ENCODE results near the gene CNRIP1. TPM values are rescaled to one million over a fixed set of nuclear protein-coding genes. Genes with fewer than 3 reads are reported as not detected.

CNRIP1 gene
- total and polyA plus RNA-seq, 3 experiments from 2014 or later = 0.11 TPM; not detected in 2

DNA sequence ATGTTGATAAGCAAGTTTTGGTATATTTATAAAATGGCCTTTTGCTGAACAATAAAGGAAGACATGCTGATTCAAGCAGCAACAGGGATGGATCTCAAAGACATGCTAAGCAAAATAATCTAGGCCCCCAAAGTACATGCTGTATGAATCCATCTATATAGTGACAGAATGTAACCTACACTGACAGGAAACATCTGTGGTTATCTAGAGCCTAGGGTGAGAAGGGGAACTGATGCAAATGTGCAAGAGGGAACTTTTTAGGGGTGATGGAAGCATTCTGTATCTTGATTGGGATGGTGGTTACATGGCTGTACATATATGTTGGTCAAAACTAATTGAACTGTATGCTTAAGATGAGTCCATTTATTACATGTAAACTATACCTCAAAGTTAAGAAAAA is 24.2 kb downstream of the CNRIP1 start:
- Histone ChIP-seq H3K4me1 (ENCODE audit: insufficient read depth, low read length) (no peaks in the 10 kb centered on the region), H3K9me3 (ENCODE audit: low read length) (no peaks in the 10 kb centered on the region), H3K27ac (ENCODE audit: low read depth, low read length) (no peak overlapping the region), H3K36me3 (ENCODE audit: insufficient read depth, low read length) (no peaks in the 10 kb centered on the region), H3K4me3 (ENCODE audit: low read length) (no peak overlapping the region), H3K27me3 (ENCODE audit: insufficient read depth, low read length, poor library complexity, severe bottlenecking) (no peaks in the 10 kb centered on the region)
- Mint-ChIP-seq H3K36me3 (no peaks in the 10 kb centered on the region), H3K4me1 (peaks cover 7 to 8% (median 7%) of the 10 kb centered on the region in 3 donors), H3K4me3 (no peak overlapping the region), H3K27me3 (peaks cover 0 to 10% of the 10 kb centered on the region in 2 donors), H3K9me3 (no peaks in the 10 kb centered on the region), H3K27ac (peak overlapping the region in 1 of 8 donors; percentile 2)
- ChIA-PET CTCF (no interaction called here), POLR2A (no interaction called here)
- no peak for DNase-seq

DNA sequence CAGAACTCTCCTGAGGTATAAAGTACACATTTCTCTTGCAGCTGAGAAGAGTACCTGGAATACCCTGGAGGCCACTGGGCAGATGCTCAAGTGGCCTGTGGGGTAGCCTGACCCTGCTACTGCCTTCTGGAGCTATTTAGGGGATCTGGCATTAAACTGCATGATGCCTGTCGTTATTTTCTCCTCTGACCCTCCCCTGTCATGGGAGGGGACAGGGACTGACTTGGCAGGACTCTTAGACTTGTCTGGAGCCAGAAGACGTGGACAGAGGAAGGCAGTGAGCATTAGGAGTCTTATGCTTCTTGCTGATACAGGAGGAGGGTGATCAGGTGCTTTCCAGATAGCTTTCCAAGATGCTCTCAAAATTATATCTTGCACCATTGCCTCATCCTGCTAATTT is 24.8 kb downstream of the CNRIP1 start:
- H3K9me3 Mint-ChIP-seq = no peaks in the 10 kb centered on the region
- H3K4me1 Mint-ChIP-seq = peaks cover 7 to 8% (median 7%) of the 10 kb centered on the region in 3 donors
- H3K36me3 ChIP-seq (ENCODE audit: insufficient read depth, low read length) = no peaks in the 10 kb centered on the region
- no peaks in the 10 kb centered on the region for H3K27me3 ChIP-seq (ENCODE audit: insufficient read depth, low read length, poor library complexity, severe bottlenecking)
- H3K36me3 Mint-ChIP-seq = no peaks in the 10 kb centered on the region
- H3K27ac ChIP-seq (ENCODE audit: low read depth, low read length) = no peak overlapping the region
- H3K9me3 ChIP-seq (ENCODE audit: low read length) = no peaks in the 10 kb centered on the region
- peaks cover 0 to 14% of the 10 kb centered on the region in 2 donors for H3K27me3 Mint-ChIP-seq
- H3K27ac Mint-ChIP-seq = peak overlapping the region in 1 of 8 donors; percentile 29
- H3K4me3 ChIP-seq (ENCODE audit: low read length) = no peak overlapping the region
- DNase-seq = no peak
- ChIA-PET CTCF (interaction anchor here (0.7 kb wide), 1 partner anchor 10 kb away, joined by 3 read pairs; no protein-coding TSS in a partner anchor), POLR2A (no interaction called here)
- no peak overlapping the region for H3K4me3 Mint-ChIP-seq
- H3K4me1 ChIP-seq (ENCODE audit: insufficient read depth, low read length) = no peaks in the 10 kb centered on the region

DNA sequence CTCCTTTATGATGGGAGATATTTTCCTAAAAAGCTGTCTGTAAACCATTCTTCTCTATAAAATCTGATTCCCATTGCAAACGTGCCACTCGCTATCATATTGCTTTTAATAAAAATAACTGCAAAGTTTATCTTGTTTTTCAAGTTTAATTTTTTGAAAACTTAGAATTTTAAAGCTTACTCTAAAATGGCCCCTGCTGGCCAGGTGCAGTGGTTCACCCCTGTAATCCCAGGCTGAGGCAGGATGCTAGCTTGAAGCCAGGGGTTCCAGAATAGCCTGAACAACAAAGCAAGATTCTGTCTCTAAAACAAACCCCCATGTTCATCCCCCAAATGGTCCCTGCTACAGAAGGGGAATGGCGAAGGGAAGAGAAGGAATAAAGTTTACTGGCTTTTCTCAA is 25.6 kb downstream of the CNRIP1 start:
- H3K4me3 Mint-ChIP-seq = no peak overlapping the region
- Histone ChIP-seq H3K27me3 (ENCODE audit: insufficient read depth, low read length, poor library complexity, severe bottlenecking) (no peaks in the 10 kb centered on the region), H3K4me3 (ENCODE audit: low read length) (no peak overlapping the region), H3K27ac (ENCODE audit: low read depth, low read length) (no peak overlapping the region), H3K9me3 (ENCODE audit: low read length) (no peaks in the 10 kb centered on the region), H3K4me1 (ENCODE audit: insufficient read depth, low read length) (no peaks in the 10 kb centered on the region), H3K36me3 (ENCODE audit: insufficient read depth, low read length) (no peaks in the 10 kb centered on the region)
- H3K9me3 Mint-ChIP-seq = no peaks in the 10 kb centered on the region
- H3K27ac Mint-ChIP-seq = no peak overlapping the region
- peaks cover 0 to 10% of the 10 kb centered on the region in 2 donors for H3K27me3 Mint-ChIP-seq
- DNase-seq = no peak
- ChIA-PET CTCF (interaction anchor here (0.9 to 1.0 kb wide), 2 partner anchors 11 to 147 kb away, joined by 3 to 4 read pairs; no protein-coding TSS in a partner anchor), POLR2A (no interaction called here)
- no peaks in the 10 kb centered on the region for H3K36me3 Mint-ChIP-seq
- peaks cover 7 to 8% (median 7%) of the 10 kb centered on the region in 3 donors for H3K4me1 Mint-ChIP-seq

DNA sequence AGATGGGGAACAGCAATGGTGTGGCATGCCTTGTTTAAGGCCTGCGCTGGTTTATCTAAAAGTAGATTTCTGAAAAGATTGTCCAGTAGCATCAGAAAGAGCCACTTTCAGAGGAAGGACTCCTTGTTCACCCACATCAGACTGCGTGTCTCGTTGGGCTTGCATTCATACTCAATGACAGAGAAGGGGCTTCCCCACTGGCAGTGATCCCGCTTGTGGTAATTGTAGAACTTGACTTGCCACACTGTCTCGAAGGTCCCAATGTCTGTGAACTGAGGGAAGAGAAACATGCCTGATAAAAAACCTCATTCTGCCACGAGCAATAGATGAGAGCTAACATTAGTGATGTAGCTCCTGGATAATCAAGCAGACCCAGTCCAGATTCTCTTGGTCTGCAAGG is 26.0 kb downstream of the CNRIP1 start:
- peaks cover 7 to 8% (median 7%) of the 10 kb centered on the region in 3 donors for H3K4me1 Mint-ChIP-seq
- CTCF ChIA-PET = interaction anchor here (0.9 to 1.0 kb wide), 2 partner anchors 11 to 148 kb away, joined by 3 to 4 read pairs; no protein-coding TSS in a partner anchor
- DNase-seq = no peak
- POLR2A ChIA-PET = no interaction called here
- Histone ChIP-seq H3K27me3 (ENCODE audit: insufficient read depth, low read length, poor library complexity, severe bottlenecking) (no peaks in the 10 kb centered on the region), H3K27ac (ENCODE audit: low read depth, low read length) (no peak overlapping the region), H3K4me3 (ENCODE audit: low read length) (no peak overlapping the region), H3K4me1 (ENCODE audit: insufficient read depth, low read length) (no peaks in the 10 kb centered on the region), H3K9me3 (ENCODE audit: low read length) (no peaks in the 10 kb centered on the region), H3K36me3 (ENCODE audit: insufficient read depth, low read length) (no peaks in the 10 kb centered on the region)
- no peaks in the 10 kb centered on the region for H3K36me3 Mint-ChIP-seq
- no peak overlapping the region for H3K4me3 Mint-ChIP-seq
- H3K27me3 Mint-ChIP-seq = peaks cover 0 to 11% of the 10 kb centered on the region in 2 donors
- H3K9me3 Mint-ChIP-seq = no peaks in the 10 kb centered on the region
- peak overlapping the region in 1 of 8 donors; percentile 24 for H3K27ac Mint-ChIP-seq

DNA sequence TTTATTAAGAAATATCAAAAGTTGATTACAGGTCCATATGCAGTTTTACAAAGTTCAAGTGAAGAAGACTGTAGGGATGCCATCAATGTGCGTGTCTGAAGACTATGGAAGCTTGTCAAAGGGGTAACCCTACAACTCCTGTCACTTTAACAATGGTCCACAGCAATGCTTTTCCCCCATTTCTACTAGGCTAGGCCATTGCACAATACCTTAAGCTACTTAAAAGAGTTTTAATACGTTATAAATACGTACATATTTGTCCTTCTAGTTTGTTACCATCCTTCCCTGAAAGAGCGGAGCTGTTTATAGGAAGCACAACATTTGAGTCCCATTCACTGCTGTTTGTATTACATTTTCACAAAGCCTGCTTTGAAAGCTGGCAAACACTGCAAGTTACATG is 26.7 kb downstream of the CNRIP1 start:
- CTCF ChIA-PET = interaction anchor here (1.0 to 2.7 kb wide), 5 partner anchors 8 to 171 kb away, joined by 4 to 8 read pairs (median 5); no protein-coding TSS in a partner anchor
- Histone ChIP-seq H3K4me1 (ENCODE audit: insufficient read depth, low read length) (no peaks in the 10 kb centered on the region), H3K36me3 (ENCODE audit: insufficient read depth, low read length) (no peaks in the 10 kb centered on the region), H3K27ac (ENCODE audit: low read depth, low read length) (no peak overlapping the region), H3K27me3 (ENCODE audit: insufficient read depth, low read length, poor library complexity, severe bottlenecking) (no peaks in the 10 kb centered on the region), H3K9me3 (ENCODE audit: low read length) (no peaks in the 10 kb centered on the region), H3K4me3 (ENCODE audit: low read length) (no peak overlapping the region)
- POLR2A ChIA-PET = no interaction called here
- Mint-ChIP-seq H3K27ac (no peak overlapping the region), H3K4me1 (peaks cover 7 to 8% (median 7%) of the 10 kb centered on the region in 3 donors), H3K4me3 (no peak overlapping the region), H3K9me3 (no peaks in the 10 kb centered on the region), H3K27me3 (peaks cover 3 to 18% of the 10 kb centered on the region in 2 donors), H3K36me3 (no peaks in the 10 kb centered on the region)
- no peak for DNase-seq

DNA sequence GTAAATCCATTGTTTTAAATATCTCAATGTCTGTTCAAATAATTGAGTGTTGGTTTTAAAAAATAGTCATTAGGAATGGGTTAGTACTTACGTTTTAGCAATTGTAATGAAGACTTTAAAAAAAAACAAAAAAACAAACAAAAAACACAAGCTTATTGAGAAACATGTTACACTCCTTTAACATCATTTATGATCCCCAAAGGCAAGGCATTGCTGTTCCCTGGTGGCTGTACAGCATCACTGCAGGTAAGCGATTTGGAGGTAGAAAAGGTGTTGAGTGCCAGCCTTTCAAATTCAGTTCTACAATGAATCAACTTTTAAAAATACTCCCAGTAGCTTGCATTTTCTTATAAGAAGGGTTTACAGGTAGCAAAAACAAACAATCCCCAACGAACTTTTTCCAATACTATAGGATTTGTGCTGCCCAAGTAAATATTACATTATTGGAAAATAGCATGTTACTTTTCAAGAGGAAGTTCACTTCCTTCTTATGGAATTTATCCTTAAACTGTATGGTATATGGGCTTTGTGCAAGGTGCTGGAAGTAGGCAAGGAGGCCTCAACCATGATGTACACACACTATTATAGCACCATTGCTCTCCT is 27.5 kb downstream of the CNRIP1 start:
- H3K4me1 Mint-ChIP-seq = peaks cover 7 to 8% (median 7%) of the 10 kb centered on the region in 3 donors

DNA sequence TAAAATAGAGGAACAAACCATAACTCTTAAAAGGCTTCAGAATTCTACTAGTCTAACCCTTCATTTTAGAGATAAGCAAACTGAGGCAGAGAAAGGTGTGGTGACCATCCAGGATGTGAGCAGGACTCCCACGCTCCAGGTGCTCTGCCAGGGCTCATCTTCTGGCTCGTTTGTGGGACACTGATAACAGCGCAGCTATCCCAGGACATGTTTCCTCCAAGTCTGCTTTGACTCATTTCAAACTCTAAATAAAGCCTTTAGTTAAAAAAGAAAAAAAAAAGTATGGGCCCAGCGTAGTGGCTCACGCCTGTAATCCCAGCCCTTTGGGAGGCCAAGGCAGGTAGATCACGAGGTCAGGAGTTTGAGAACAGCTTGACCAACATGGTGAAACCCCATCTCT is 28.4 kb downstream of the CNRIP1 start:
- no peaks in the 10 kb centered on the region for H3K9me3 Mint-ChIP-seq
- Histone ChIP-seq H3K9me3 (ENCODE audit: low read length) (no peaks in the 10 kb centered on the region), H3K4me3 (ENCODE audit: low read length) (no peak overlapping the region), H3K27ac (ENCODE audit: low read depth, low read length) (no peak overlapping the region), H3K36me3 (ENCODE audit: insufficient read depth, low read length) (no peaks in the 10 kb centered on the region), H3K27me3 (ENCODE audit: insufficient read depth, low read length, poor library complexity, severe bottlenecking) (no peaks in the 10 kb centered on the region), H3K4me1 (ENCODE audit: insufficient read depth, low read length) (no peaks in the 10 kb centered on the region)
- no peak overlapping the region for H3K27ac Mint-ChIP-seq
- DNase-seq = no peak
- peaks cover 7 to 8% (median 7%) of the 10 kb centered on the region in 3 donors for H3K4me1 Mint-ChIP-seq
- ChIA-PET CTCF (interaction anchor here (0.6 to 2.7 kb wide), 7 partner anchors 9 to 171 kb away, joined by 3 to 11 read pairs (median 5); no protein-coding TSS in a partner anchor), POLR2A (no interaction called here)
- no peaks in the 10 kb centered on the region for H3K36me3 Mint-ChIP-seq
- H3K4me3 Mint-ChIP-seq = no peak overlapping the region
- H3K27me3 Mint-ChIP-seq = peaks cover 3 to 22% of the 10 kb centered on the region in 2 donors

More for the DNA sequence above, 27.5 kb downstream of the CNRIP1 start:
- no peaks in the 10 kb centered on the region for H3K36me3 ChIP-seq (ENCODE audit: insufficient read depth, low read length)
- no peaks in the 10 kb centered on the region for H3K27me3 ChIP-seq (ENCODE audit: insufficient read depth, low read length, poor library complexity, severe bottlenecking)
- no peak overlapping the region for H3K4me3 Mint-ChIP-seq
- H3K27ac Mint-ChIP-seq = no peak overlapping the region
- CTCF ChIA-PET = interaction anchor here (0.7 to 2.7 kb wide), 9 partner anchors 7 to 170 kb away, joined by 3 to 11 read pairs (median 5); no protein-coding TSS in a partner anchor
- peaks cover 3 to 22% of the 10 kb centered on the region in 2 donors for H3K27me3 Mint-ChIP-seq
- peak in 1 of 5 donors; percentile 7 for DNase-seq
- POLR2A ChIA-PET = no interaction called here
- no peak overlapping the region for H3K4me3 ChIP-seq (ENCODE audit: low read length)
- H3K9me3 Mint-ChIP-seq = no peaks in the 10 kb centered on the region
- H3K36me3 Mint-ChIP-seq = no peaks in the 10 kb centered on the region
- H3K27ac ChIP-seq (ENCODE audit: low read depth, low read length) = no peak overlapping the region
- H3K9me3 ChIP-seq (ENCODE audit: low read length) = no peaks in the 10 kb centered on the region
- H3K4me1 ChIP-seq (ENCODE audit: insufficient read depth, low read length) = no peaks in the 10 kb centered on the region

DNA sequence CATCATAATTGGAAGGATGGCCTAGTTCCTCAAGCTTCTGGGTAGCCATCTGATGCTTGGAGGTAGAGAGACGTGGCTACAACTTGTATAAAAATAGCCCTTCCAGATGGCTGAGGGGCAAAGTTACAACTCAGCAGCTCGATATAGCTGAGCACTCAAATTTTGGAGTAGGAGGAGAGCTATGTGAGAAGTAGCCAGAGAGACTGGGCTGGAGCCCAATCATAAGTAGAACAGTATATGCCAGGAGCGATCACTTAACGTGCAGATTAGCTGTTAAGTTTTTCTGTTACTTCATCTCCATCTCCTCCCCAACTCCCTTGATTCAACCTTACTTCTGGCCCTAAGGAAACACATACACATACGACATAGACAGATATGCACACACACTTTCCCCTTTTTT is 28.8 kb downstream of the CNRIP1 start:
- Histone ChIP-seq H3K4me1 (ENCODE audit: insufficient read depth, low read length) (no peaks in the 10 kb centered on the region), H3K9me3 (ENCODE audit: low read length) (no peaks in the 10 kb centered on the region), H3K4me3 (ENCODE audit: low read length) (no peak overlapping the region), H3K27me3 (ENCODE audit: insufficient read depth, low read length, poor library complexity, severe bottlenecking) (no peaks in the 10 kb centered on the region), H3K36me3 (ENCODE audit: insufficient read depth, low read length) (no peaks in the 10 kb centered on the region), H3K27ac (ENCODE audit: low read depth, low read length) (no peak overlapping the region)
- DNase-seq = no peak
- H3K9me3 Mint-ChIP-seq = no peaks in the 10 kb centered on the region
- POLR2A ChIA-PET = no interaction called here
- H3K4me1 Mint-ChIP-seq = peaks cover 7 to 8% (median 7%) of the 10 kb centered on the region in 3 donors
- no peak overlapping the region for H3K27ac Mint-ChIP-seq
- no peak overlapping the region for H3K4me3 Mint-ChIP-seq
- H3K27me3 Mint-ChIP-seq = peaks cover 3 to 22% of the 10 kb centered on the region in 2 donors
- CTCF ChIA-PET = interaction anchor here (0.6 to 2.7 kb wide), 6 partner anchors 8 to 171 kb away, joined by 3 to 11 read pairs (median 6); no protein-coding TSS in a partner anchor
- H3K36me3 Mint-ChIP-seq = no peaks in the 10 kb centered on the region
